Panc1 (cell line): Measurements from ENCODE around the gene IFI6. TPM values are rescaled to one million over a fixed set of nuclear protein-coding genes. Genes with fewer than 3 reads are reported as not detected.

Source experiments
- ATAC-seq: fragments of 200-7000 bp; cut with Tn5 transposase; 2 replicates; pipeline ENCODE4 v1.9.1; 2020; ENCODE audit warnings: mild to moderate bottlenecking, moderate library complexity
- BruUV-seq: library from RNA; stranded (reverse); fragments of 400-500 nt; replicated peaks from 2 replicates; lab custom pipeline; 2021; lab: Mats Ljungman, UMichigan
- CTCF ChIA-PET: fragments of 300-600 bp; sonication (Branson Sonifier 250); formaldehyde crosslinking; loops from one replicate; lab custom pipeline; 2022; ENCODE audit warnings: antibody characterized with exemption; lab: Charles Lee
- POLR2A ChIA-PET: fragments of 300-600 bp; sonication (Branson Sonifier 250); formaldehyde crosslinking; loops from one replicate; lab custom pipeline; 2022; ENCODE audit warnings: antibody characterized with exemption; lab: Charles Lee
- DNase-seq: peaks from one replicate; pipeline ENCODE4 v3.0.0-alpha.2; 2010; ENCODE audit warnings: low read depth, low spot score
- H3K27ac ChIP-seq: 2 replicates; pipeline ENCODE4 v1.5.1; 2011; ENCODE audit warnings: mild to moderate bottlenecking, low read length, inconsistent platforms
- H3K27me3 ChIP-seq: fragments of 200-500 bp; sonication (Bioruptor generic); 2 replicates; pipeline ENCODE4 v1.6.0; 2014; ENCODE audit warnings: low read length, inconsistent platforms; ENCODE audit not compliant: control insufficient read depth, insufficient read depth
- H3K36me3 ChIP-seq: fragments of 200-500 bp; sonication (Bioruptor generic); 2 replicates; pipeline ENCODE4 v1.5.1; 2014; ENCODE audit warnings: inconsistent platforms, mild to moderate bottlenecking, low read length, moderate library complexity; ENCODE audit not compliant: control insufficient read depth, insufficient read depth
- H3K4me1 ChIP-seq: 2 replicates; pipeline ENCODE4 v1.5.1; 2011; ENCODE audit warnings: inconsistent platforms, mild to moderate bottlenecking, low read length, moderate library complexity; ENCODE audit not compliant: control insufficient read depth, insufficient read depth
- H3K4me3 ChIP-seq, 2 experiments: 2 replicates each; pipeline ENCODE4 v1.5.1; 2011 to 2012; ENCODE audit warnings: low read depth in 2 of 2, low read length in 2 of 2, mild to moderate bottlenecking in 2 of 2, inconsistent platforms in 1 of 2, moderate library complexity in 1 of 2
- H3K9me3 ChIP-seq: fragments of 200-500 bp; sonication (Bioruptor generic); 2 replicates; pipeline ENCODE4 v1.5.1; 2014; ENCODE audit warnings: low read depth, mild to moderate bottlenecking, inconsistent platforms, low read length, moderate library complexity; ENCODE audit not compliant: control insufficient read depth, insufficient read depth
- POLR2AphosphoS5 ChIP-seq: IDR thresholded peaks from 2 replicates; pipeline ENCODE4 v1.6.1; 2012; ENCODE audit warnings: mild to moderate bottlenecking, low read depth, low read length, moderate library complexity
- SIN3A ChIP-seq: IDR thresholded peaks from 2 replicates; pipeline ENCODE4 v1.6.1; 2012; ENCODE audit warnings: low read depth, mild to moderate bottlenecking, low read length, moderate library complexity, borderline replicate concordance; ENCODE audit not compliant: insufficient read depth
- TCF7L2 ChIP-seq: IDR thresholded peaks from 2 replicates; pipeline ENCODE4 v1.6.1; 2011; ENCODE audit warnings: mild to moderate bottlenecking, low read depth, low read length, inconsistent platforms
- in situ Hi-C: cut with HindIII; loops from 2 replicates; pipeline ENCODE4 v1.10.0; 2016; ENCODE audit warnings: low sequenced_read_pairs, low pct_unique_long_range_greater_than_20kb
- intact Hi-C: fragments of 100-400 bp; cut with micrococcal nuclease; formaldehyde crosslinking; loops from one replicate; pipeline ENCODE4 v1.10.0; 2022; ENCODE audit not compliant: unreplicated experiment
- total RNA-seq: library from RNA; stranded (reverse); gene quantifications from one replicate; pipeline ENCODE4 v1.2.1, GENCODE V29; 2021; ENCODE audit not compliant: unreplicated experiment
- TF ChIP-seq, protein P1 (sequence below): fragments of 450-650 bp; IDR thresholded peaks from 2 replicates; pipeline ENCODE4 v1.5.1; 2017; ENCODE audit warnings: mild to moderate bottlenecking
- TF ChIP-seq, protein P2 (sequence below), 2 experiments: IDR thresholded peaks; 2 replicates each; pipeline ENCODE4 v1.6.1; 2011 to 2012; ENCODE audit warnings: low read depth in 2 of 2, control low read depth in 1 of 2, low read length in 1 of 2, mild to moderate bottlenecking in 1 of 2, moderate library complexity in 1 of 2; ENCODE audit not compliant: insufficient read depth in 1 of 2

Gene IFI6
- total RNA-seq, 1 experiment from 2014 or later = 39.1 TPM

DNA sequence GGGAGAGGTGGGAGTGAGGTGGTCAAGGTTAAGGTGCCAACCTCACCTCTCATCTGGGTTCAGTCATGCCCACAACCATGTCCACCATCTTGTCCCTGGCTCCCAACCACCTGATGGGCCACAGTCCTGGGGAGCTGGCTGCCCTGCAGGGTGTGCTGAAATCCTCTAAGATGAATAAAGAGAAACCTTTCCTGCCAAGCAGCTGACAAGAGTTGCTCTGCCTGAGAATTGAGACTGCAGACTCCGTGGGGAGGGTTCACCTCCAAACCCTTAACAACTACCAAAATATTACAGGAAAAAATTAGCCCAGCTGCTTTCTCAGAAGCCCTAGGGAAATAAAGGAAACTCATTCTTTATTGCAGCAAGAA is 21.8 kb downstream of the IFI6 start:
- intact Hi-C loops (no loop called here), in situ Hi-C loops (no loop called here)
- no TSS peak for BruUV-seq
- Histone ChIP-seq H3K9me3 (no peaks in the 10 kb centered on the region), H3K4me3 (no peak overlapping the region), H3K4me1 (peaks cover 2% of the 10 kb centered on the region), H3K27me3 (no peaks in the 10 kb centered on the region), H3K27ac (no peak overlapping the region), H3K36me3 (no peaks in the 10 kb centered on the region)
- CTCF ChIA-PET = interaction anchor here (1.1 kb wide), 1 partner anchor 75 kb away, joined by 5 read pairs; no protein-coding TSS in a partner anchor
- DNase-seq = no peak
- no peak for TF ChIP-seq SIN3A
- TF ChIP-seq, protein P1, sequence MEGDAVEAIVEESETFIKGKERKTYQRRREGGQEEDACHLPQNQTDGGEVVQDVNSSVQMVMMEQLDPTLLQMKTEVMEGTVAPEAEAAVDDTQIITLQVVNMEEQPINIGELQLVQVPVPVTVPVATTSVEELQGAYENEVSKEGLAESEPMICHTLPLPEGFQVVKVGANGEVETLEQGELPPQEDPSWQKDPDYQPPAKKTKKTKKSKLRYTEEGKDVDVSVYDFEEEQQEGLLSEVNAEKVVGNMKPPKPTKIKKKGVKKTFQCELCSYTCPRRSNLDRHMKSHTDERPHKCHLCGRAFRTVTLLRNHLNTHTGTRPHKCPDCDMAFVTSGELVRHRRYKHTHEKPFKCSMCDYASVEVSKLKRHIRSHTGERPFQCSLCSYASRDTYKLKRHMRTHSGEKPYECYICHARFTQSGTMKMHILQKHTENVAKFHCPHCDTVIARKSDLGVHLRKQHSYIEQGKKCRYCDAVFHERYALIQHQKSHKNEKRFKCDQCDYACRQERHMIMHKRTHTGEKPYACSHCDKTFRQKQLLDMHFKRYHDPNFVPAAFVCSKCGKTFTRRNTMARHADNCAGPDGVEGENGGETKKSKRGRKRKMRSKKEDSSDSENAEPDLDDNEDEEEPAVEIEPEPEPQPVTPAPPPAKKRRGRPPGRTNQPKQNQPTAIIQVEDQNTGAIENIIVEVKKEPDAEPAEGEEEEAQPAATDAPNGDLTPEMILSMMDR = no peak
- no peak for TF ChIP-seq TCF7L2
- no peak for TF ChIP-seq POLR2AphosphoS5
- TF ChIP-seq, protein P2, sequence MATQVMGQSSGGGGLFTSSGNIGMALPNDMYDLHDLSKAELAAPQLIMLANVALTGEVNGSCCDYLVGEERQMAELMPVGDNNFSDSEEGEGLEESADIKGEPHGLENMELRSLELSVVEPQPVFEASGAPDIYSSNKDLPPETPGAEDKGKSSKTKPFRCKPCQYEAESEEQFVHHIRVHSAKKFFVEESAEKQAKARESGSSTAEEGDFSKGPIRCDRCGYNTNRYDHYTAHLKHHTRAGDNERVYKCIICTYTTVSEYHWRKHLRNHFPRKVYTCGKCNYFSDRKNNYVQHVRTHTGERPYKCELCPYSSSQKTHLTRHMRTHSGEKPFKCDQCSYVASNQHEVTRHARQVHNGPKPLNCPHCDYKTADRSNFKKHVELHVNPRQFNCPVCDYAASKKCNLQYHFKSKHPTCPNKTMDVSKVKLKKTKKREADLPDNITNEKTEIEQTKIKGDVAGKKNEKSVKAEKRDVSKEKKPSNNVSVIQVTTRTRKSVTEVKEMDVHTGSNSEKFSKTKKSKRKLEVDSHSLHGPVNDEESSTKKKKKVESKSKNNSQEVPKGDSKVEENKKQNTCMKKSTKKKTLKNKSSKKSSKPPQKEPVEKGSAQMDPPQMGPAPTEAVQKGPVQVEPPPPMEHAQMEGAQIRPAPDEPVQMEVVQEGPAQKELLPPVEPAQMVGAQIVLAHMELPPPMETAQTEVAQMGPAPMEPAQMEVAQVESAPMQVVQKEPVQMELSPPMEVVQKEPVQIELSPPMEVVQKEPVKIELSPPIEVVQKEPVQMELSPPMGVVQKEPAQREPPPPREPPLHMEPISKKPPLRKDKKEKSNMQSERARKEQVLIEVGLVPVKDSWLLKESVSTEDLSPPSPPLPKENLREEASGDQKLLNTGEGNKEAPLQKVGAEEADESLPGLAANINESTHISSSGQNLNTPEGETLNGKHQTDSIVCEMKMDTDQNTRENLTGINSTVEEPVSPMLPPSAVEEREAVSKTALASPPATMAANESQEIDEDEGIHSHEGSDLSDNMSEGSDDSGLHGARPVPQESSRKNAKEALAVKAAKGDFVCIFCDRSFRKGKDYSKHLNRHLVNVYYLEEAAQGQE (IDR thresholded peaks at IDR 0.05; ENCODE audit: insufficient read depth in 1 of 2, low read depth in 2 of 2, low read length in 1 of 2) = no peak
- ATAC-seq = no peak
- POLR2A ChIA-PET = interaction anchor here (0.5 kb wide), 1 partner anchor 8 kb away, joined by 3 read pairs; no protein-coding TSS in a partner anchor

DNA sequence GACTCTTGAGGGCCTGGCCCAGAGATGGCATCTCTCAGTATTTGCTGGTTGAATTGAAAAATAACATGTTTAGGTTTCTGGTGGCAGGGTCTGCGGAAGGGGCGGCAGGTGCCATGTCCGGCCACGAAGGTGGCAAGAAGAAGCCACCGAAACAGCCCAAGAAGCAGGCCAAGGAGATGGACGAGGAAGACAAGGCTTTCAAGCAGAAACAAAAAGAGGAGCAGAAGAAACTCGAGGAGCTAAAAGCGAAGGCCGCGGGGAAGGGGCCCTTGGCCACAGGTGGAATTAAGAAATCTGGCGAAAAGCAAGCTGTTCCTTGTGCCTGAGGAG is 22.7 kb downstream of the IFI6 start:
- CTCF ChIA-PET = interaction anchor here (1.1 kb wide), 1 partner anchor 76 kb away, joined by 5 read pairs; no protein-coding TSS in a partner anchor
- TF ChIP-seq POLR2AphosphoS5 (no peak), SIN3A (no peak), TCF7L2 (no peak)
- TF ChIP-seq, protein P1 = no peak
- TF ChIP-seq, protein P2 (IDR thresholded peaks at IDR 0.05; ENCODE audit: insufficient read depth in 1 of 2, low read depth in 2 of 2, low read length in 1 of 2) = no peak
- peaks cover 2% of the 10 kb centered on the region; the same call in 1 of the 2 replicates for H3K4me1 ChIP-seq
- H3K27me3 ChIP-seq = no peaks in the 10 kb centered on the region
- no peak overlapping the region for H3K4me3 ChIP-seq
- H3K9me3 ChIP-seq = no peaks in the 10 kb centered on the region
- no peaks in the 10 kb centered on the region for H3K36me3 ChIP-seq
- no TSS peak for BruUV-seq
- in situ Hi-C loops = no loop called here
- no peak overlapping the region for H3K27ac ChIP-seq
- ATAC-seq (no peak), DNase-seq (no peak)
- POLR2A ChIA-PET = no interaction called here
- intact Hi-C loops = no loop called here
